ENCODE measurements around the gene PCDH9. TPM values are rescaled to one million over a fixed set of nuclear protein-coding genes. Genes with fewer than 3 reads are reported as not detected.

The PCDH9 gene
- polyA plus RNA-seq, 3 donors: 0.03 TPM; not detected in 1

GRCh38 chr13:66492479-66492878 lies 737.7 kb downstream of the PCDH9 start:
- TF ChIP-seq, protein P1, sequence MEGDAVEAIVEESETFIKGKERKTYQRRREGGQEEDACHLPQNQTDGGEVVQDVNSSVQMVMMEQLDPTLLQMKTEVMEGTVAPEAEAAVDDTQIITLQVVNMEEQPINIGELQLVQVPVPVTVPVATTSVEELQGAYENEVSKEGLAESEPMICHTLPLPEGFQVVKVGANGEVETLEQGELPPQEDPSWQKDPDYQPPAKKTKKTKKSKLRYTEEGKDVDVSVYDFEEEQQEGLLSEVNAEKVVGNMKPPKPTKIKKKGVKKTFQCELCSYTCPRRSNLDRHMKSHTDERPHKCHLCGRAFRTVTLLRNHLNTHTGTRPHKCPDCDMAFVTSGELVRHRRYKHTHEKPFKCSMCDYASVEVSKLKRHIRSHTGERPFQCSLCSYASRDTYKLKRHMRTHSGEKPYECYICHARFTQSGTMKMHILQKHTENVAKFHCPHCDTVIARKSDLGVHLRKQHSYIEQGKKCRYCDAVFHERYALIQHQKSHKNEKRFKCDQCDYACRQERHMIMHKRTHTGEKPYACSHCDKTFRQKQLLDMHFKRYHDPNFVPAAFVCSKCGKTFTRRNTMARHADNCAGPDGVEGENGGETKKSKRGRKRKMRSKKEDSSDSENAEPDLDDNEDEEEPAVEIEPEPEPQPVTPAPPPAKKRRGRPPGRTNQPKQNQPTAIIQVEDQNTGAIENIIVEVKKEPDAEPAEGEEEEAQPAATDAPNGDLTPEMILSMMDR (IDR thresholded peaks at IDR 0.05): no peak
- H3K9me3 ChIP-seq (replicated peaks in 1 of 2; ENCODE audit: control insufficient read depth in 1 of 2, insufficient read depth in 1 of 2, low read length in 2 of 2): no peaks in the 10 kb centered on the region
- no peaks in the 10 kb centered on the region for H3K36me3 ChIP-seq (replicated peaks in 1 of 2; ENCODE audit: control insufficient read depth in 1 of 2, insufficient read depth in 2 of 2, low read length in 2 of 2)
- no peak overlapping the region for H3K9ac ChIP-seq (ENCODE audit: insufficient read depth, low read length, poor library complexity, severe bottlenecking)
- Mint-ChIP-seq H3K4me1 (no peaks in the 10 kb centered on the region), H3K9me3 (peaks cover 0 to 4% (median 0%) of the 10 kb centered on the region in 7 donors), H3K27ac (no peak overlapping the region), H3K36me3 (no peaks in the 10 kb centered on the region), H3K4me3 (no peak overlapping the region), H3K27me3 (ENCODE audit: low read depth in 3 of 3) (no peaks in the 10 kb centered on the region)
- no peaks in the 10 kb centered on the region for H4K20me1 ChIP-seq (ENCODE audit: insufficient read depth, low read length)
- DNase-seq: no peak
- H3K4me1 ChIP-seq (ENCODE audit: control insufficient read depth in 1 of 2, insufficient read depth in 2 of 2, low read length in 2 of 2): no peaks in the 10 kb centered on the region
- H3K4me2 ChIP-seq (replicated peaks; ENCODE audit: extremely low read depth, low read length, poor library complexity, severe bottlenecking): no peak overlapping the region
- H3K4me3 ChIP-seq (replicated peaks in 1 of 3; ENCODE audit: low read depth in 2 of 3, low read length in 3 of 3): no peak overlapping the region
- H3K79me2 ChIP-seq (ENCODE audit: insufficient read depth, low read length): no peaks in the 10 kb centered on the region
- no CpG with 5 or more reads among the region's 1 CpG for WGBS (ENCODE audit: insufficient coverage)
- intact Hi-C loops (cut with micrococcal nuclease): no loop called here
- no peak overlapping the region for H2AFZ ChIP-seq (ENCODE audit: insufficient read depth, low read depth, low read length, poor library complexity, severe bottlenecking)
- H3K27ac ChIP-seq (ENCODE audit: low read depth in 1 of 2, low read length in 2 of 2): no peak overlapping the region
- no peaks in the 10 kb centered on the region for H3K27me3 ChIP-seq (ENCODE audit: control insufficient read depth in 2 of 2, insufficient read depth in 2 of 2, low read length in 2 of 2)

DNA sequence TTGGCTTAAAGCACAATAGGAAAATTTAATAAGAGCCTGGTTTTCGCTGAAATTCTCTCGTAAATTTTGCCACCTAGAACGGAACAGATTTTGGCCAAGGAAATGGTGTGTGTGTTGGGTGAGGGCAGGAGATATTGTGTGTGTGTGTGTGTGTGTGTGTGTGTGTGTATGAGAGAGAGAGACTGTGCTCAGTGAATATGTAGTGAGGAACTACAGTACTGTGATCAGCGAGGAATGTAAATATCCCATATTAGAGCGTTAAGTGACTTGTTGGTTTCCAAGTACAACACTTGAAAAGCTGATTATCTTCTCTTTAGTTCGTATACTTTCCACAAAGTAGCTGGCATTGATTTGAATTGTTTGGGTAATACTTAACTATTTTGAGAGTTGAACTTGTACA lies 738.9 kb downstream of the PCDH9 start:
- no peaks in the 10 kb centered on the region for H3K36me3 ChIP-seq (replicated peaks in 1 of 2; ENCODE audit: control insufficient read depth in 1 of 2, insufficient read depth in 2 of 2, low read length in 2 of 2)
- no peak overlapping the region for H3K4me3 ChIP-seq (replicated peaks in 1 of 3; ENCODE audit: low read depth in 2 of 3, low read length in 3 of 3)
- intact Hi-C loops (cut with micrococcal nuclease): no loop called here
- Mint-ChIP-seq H3K27ac (no peak overlapping the region), H3K36me3 (no peaks in the 10 kb centered on the region), H3K27me3 (ENCODE audit: low read depth in 3 of 3) (no peaks in the 10 kb centered on the region), H3K4me3 (no peak overlapping the region), H3K4me1 (no peaks in the 10 kb centered on the region), H3K9me3 (peaks cover 0 to under 1% (median 0%) of the 10 kb centered on the region in 7 donors)
- DNase-seq: no peak
- no peaks in the 10 kb centered on the region for H3K9me3 ChIP-seq (replicated peaks in 1 of 2; ENCODE audit: control insufficient read depth in 1 of 2, insufficient read depth in 1 of 2, low read length in 2 of 2)
- no peaks in the 10 kb centered on the region for H3K27me3 ChIP-seq (ENCODE audit: control insufficient read depth in 2 of 2, insufficient read depth in 2 of 2, low read length in 2 of 2)
- no peak overlapping the region for H3K27ac ChIP-seq (ENCODE audit: low read depth in 1 of 2, low read length in 2 of 2)
- H2AFZ ChIP-seq (ENCODE audit: insufficient read depth, low read depth, low read length, poor library complexity, severe bottlenecking): no peak overlapping the region
- no peaks in the 10 kb centered on the region for H4K20me1 ChIP-seq (ENCODE audit: insufficient read depth, low read length)
- TF ChIP-seq, protein P1 (IDR thresholded peaks at IDR 0.05): no peak
- no peak overlapping the region for H3K4me2 ChIP-seq (replicated peaks; ENCODE audit: extremely low read depth, low read length, poor library complexity, severe bottlenecking)
- no peak overlapping the region for H3K9ac ChIP-seq (ENCODE audit: insufficient read depth, low read length, poor library complexity, severe bottlenecking)
- H3K79me2 ChIP-seq (ENCODE audit: insufficient read depth, low read length): no peaks in the 10 kb centered on the region
- 89% methylated on average over 3 of the region's 6 CpGs for WGBS (ENCODE audit: insufficient coverage)
- no peaks in the 10 kb centered on the region for H3K4me1 ChIP-seq (ENCODE audit: control insufficient read depth in 1 of 2, insufficient read depth in 2 of 2, low read length in 2 of 2)
